SK-N-MC (cell line): Measurements from ENCODE around the gene CAMTA1.

ENCODE experiments used
- DNase-seq: peaks from one replicate; pipeline ENCODE4 v3.0.0-alpha.2; 2011; ENCODE audit warnings: low read depth, low spot score
- H3K27ac ChIP-seq: fragments of 200-600 bp; sonication (generic); 2 replicates; pipeline ENCODE4 v1.5.1; 2016; ENCODE audit warnings: mixed run types
- H3K36me3 ChIP-seq: fragments of 200-600 bp; sonication (generic); 2 replicates; pipeline ENCODE4 v1.6.1; 2017; ENCODE audit warnings: antibody characterized with exemption, low read length, mixed read lengths; ENCODE audit not compliant: insufficient read depth
- H3K4me3 ChIP-seq: fragments of 200-600 bp; sonication (generic); 2 replicates; pipeline ENCODE4 v1.5.1; 2016
- H3K9ac ChIP-seq: fragments of 200-600 bp; sonication (generic); 2 replicates; pipeline ENCODE4 v1.8.0; 2017; ENCODE audit warnings: mixed run types, mixed read lengths; ENCODE audit not compliant: insufficient read length
- H3K9me3 ChIP-seq: fragments of 200-600 bp; sonication (generic); 2 replicates; pipeline ENCODE4 v1.6.1; 2017; ENCODE audit warnings: low read depth, mild to moderate bottlenecking, antibody characterized with exemption, low read length, moderate library complexity, mixed read lengths
- EZH2 ChIP-seq: fragments of 200-600 bp; sonication (generic); IDR thresholded peaks from one replicate; pipeline ENCODE4 v1.6.1; 2017; ENCODE audit warnings: antibody characterized with exemption
- FOXP2 ChIP-seq: optimal IDR thresholded peaks from 2 replicates; pipeline ENCODE3; 2011; ENCODE audit warnings: mild to moderate bottlenecking, moderate library complexity; ENCODE audit not compliant: insufficient read depth; ENCODE audit errors: extremely low read length, control extremely low read depth
- POLR2AphosphoS5 ChIP-seq: IDR thresholded peaks from 2 replicates; pipeline ENCODE4 v1.6.1; 2012; ENCODE audit warnings: mild to moderate bottlenecking, low read depth, low read length, borderline replicate concordance

The CAMTA1 gene

DNA sequence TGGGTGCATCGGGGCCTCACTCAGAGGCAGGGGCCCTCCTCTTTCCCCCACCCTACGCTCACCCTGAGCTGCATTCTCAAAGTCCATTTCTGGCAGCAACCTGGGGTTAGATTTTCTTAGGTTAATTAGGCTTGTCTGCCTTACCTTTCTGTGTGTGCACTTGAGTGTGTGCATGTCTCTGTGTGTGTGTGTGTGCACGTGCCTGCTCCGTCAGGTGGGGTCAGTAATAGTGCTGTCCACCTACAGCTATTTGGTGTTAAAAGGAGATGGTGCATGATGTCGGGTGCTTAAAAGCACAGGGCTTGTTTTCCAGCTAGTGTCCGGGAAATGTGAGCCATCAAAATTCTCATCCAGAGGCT, 257.9 kb downstream of the CAMTA1 start:
- no peaks in the 10 kb centered on the region for H3K9me3 ChIP-seq
- no peak for DNase-seq
- H3K27ac ChIP-seq, result no peak overlapping the region
- H3K36me3 ChIP-seq, result no peaks in the 10 kb centered on the region
- no peak overlapping the region for H3K9ac ChIP-seq
- peak overlapping the region; percentile 48; the same call in 1 of the 2 replicates for H3K4me3 ChIP-seq
- TF ChIP-seq POLR2AphosphoS5 (no peak), FOXP2 (no peak), EZH2 (no peak)

GRCh38 chr1:7043719-7044535, 258.7 kb downstream of the CAMTA1 start:
- H3K36me3 ChIP-seq, result no peaks in the 10 kb centered on the region
- H3K9me3 ChIP-seq, result no peaks in the 10 kb centered on the region
- H3K9ac ChIP-seq, result no peak overlapping the region
- no peak for TF ChIP-seq POLR2AphosphoS5
- no peak for TF ChIP-seq EZH2
- no peak for TF ChIP-seq FOXP2
- no peak overlapping the region for H3K27ac ChIP-seq
- peak; percentile 62 for DNase-seq
- peak overlapping the region; percentile 48; the same call in 1 of the 2 replicates for H3K4me3 ChIP-seq

- no peak for TF ChIP-seq POLR2AphosphoS5
- no peak for TF ChIP-seq EZH2
- no peak for TF ChIP-seq FOXP2
- no peak for DNase-seq
- Histone ChIP-seq H3K27ac (no peak overlapping the region), H3K36me3 (no peaks in the 10 kb centered on the region), H3K9me3 (no peaks in the 10 kb centered on the region), H3K9ac (no peak overlapping the region), H3K4me3 (no peak overlapping the region)
Observed at GRCh38 chr1:7045897-7046296, 260.6 kb downstream of the CAMTA1 start.

GRCh38 chr1:7046314-7046713, 261.1 kb downstream of the CAMTA1 start:
- no peaks in the 10 kb centered on the region for H3K36me3 ChIP-seq
- H3K27ac ChIP-seq, result no peak overlapping the region
- no peak overlapping the region for H3K4me3 ChIP-seq
- DNase-seq, result no peak
- no peak overlapping the region for H3K9ac ChIP-seq
- TF ChIP-seq POLR2AphosphoS5, result no peak
- no peak for TF ChIP-seq FOXP2
- H3K9me3 ChIP-seq, result no peaks in the 10 kb centered on the region

DNA sequence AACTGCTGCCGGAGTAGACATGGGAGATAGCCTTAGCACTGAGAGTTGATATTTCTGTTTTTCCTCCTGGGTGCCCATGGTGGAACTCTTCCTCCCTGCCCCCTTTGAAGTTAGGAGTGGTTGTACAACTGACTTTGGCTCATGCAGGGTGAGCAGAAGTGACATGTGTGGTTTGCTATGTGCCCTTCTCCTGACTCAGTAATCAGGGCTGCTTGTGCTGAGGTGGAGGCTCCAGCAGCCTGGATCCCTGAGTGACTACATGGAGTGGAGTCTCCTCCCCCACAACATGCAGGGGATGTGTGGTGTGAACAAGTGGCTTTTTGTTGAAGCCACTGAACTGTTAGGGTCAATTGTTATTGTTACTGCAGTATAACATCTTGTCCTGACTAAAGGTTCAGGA, 261.6 kb downstream of the CAMTA1 start:
- Histone ChIP-seq H3K4me3 (no peak overlapping the region), H3K27ac (no peak overlapping the region), H3K36me3 (no peaks in the 10 kb centered on the region), H3K9me3 (no peaks in the 10 kb centered on the region), H3K9ac (no peak overlapping the region)
- no peak for TF ChIP-seq POLR2AphosphoS5
- TF ChIP-seq EZH2, result no peak
- no peak for TF ChIP-seq FOXP2
- DNase-seq, result no peak

- no peak for DNase-seq
- TF ChIP-seq POLR2AphosphoS5 (no peak), EZH2 (no peak), FOXP2 (no peak)
- no peaks in the 10 kb centered on the region for H3K9me3 ChIP-seq
- H3K27ac ChIP-seq, result no peak overlapping the region
- H3K36me3 ChIP-seq, result no peaks in the 10 kb centered on the region
- H3K4me3 ChIP-seq, result no peak overlapping the region
- H3K9ac ChIP-seq, result no peak overlapping the region
Observed at GRCh38 chr1:7047866-7048265, 262.6 kb downstream of the CAMTA1 start.

DNA sequence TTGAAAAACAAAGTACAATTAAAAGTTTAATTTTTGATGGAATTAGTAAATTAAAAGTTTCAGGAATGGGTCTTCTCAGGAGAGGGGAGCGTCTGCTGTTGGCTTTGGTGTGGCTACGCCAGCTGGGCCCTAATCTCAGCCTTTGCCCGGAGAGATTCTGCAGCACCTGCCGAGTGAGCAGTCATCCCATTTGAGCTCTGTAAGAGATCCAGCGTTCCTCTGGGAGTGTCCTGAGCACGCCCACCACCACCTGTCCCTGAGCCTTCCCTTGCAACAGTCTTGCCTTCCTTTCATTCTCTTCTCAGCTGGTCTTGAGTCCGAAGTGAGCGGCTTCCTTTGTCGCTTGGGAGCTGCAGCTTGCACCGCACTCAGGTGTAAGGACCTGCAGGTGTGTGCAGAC, 263.1 kb downstream of the CAMTA1 start:
- H3K36me3 ChIP-seq, result no peaks in the 10 kb centered on the region
- H3K9ac ChIP-seq, result no peak overlapping the region
- TF ChIP-seq EZH2, result no peak
- TF ChIP-seq POLR2AphosphoS5, result no peak
- TF ChIP-seq FOXP2, result no peak
- no peaks in the 10 kb centered on the region for H3K9me3 ChIP-seq
- no peak overlapping the region for H3K27ac ChIP-seq
- no peak overlapping the region for H3K4me3 ChIP-seq
- no peak for DNase-seq

GRCh38 chr1:7049913-7050625, 264.8 kb downstream of the CAMTA1 start:
- Histone ChIP-seq H3K36me3 (no peaks in the 10 kb centered on the region), H3K27ac (no peak overlapping the region), H3K9ac (no peak overlapping the region), H3K9me3 (no peaks in the 10 kb centered on the region), H3K4me3 (no peak overlapping the region)
- TF ChIP-seq FOXP2, result no peak
- TF ChIP-seq POLR2AphosphoS5, result no peak
- TF ChIP-seq EZH2, result no peak
- DNase-seq, result no peak
